ENCODE measurements around the gene ARHGAP25. TPM values are rescaled to one million over a fixed set of nuclear protein-coding genes. Genes with fewer than 3 reads are reported as not detected.
"Not testable (repeated sequence)": the region's sequence is repeated elsewhere in the genome, so short reads cannot be mapped to it uniquely, and the experiment has no call there.

ARHGAP25 gene
- polyA plus RNA-seq, 1 donor, result 2.6 TPM

DNA sequence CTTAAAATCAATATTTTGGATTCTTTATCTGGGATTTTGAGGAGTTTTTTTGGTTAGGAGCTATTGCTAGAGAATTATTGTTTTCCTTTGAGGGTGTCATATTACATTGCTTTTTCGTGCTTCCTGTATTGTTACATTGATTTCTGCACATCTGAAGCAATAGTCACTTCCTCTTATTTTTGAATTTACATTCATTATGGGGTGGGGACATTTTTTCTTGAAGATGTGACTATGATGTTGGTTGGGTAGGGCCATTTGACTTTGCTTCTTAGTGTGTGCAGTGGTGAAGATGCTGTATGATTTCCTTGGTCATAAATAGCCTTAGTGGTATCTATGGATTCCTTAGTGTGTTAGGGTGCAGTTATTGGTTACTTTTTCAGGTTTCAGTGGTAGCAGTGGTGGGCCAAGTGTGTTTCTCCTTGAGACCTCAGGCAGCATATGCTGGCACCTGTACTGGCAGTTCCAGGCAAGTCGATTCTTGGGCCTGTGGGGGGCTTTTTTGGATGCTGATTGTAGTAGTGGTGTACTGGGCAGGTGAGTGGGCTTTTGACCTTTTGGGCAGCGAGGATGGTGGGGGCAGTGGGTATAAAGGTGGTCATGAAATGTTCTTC lies 61.8 kb downstream of the ARHGAP25 start:
- DNase-seq (ENCODE audit: low read depth), result no peak

DNA sequence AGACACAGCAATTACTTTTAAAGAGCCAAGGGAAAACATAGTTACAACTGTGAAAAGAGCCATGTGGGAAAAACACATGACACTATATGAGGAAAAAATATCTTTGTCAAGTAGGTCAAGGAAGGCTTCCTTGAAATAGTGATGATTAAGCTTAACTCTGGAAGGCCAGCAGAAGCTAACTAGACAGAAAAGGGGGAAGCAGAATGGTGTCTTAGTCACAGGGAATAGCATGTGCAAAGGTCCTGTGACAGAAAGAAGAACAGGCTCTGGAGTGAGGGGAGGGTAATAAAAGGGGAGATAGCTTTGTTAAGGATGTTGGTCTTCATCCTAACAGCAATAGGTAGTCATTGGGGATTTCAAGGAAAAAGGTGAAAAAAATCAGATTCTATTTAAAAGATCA lies 64.0 kb downstream of the ARHGAP25 start:
- no peak for DNase-seq (ENCODE audit: low read depth)

DNA sequence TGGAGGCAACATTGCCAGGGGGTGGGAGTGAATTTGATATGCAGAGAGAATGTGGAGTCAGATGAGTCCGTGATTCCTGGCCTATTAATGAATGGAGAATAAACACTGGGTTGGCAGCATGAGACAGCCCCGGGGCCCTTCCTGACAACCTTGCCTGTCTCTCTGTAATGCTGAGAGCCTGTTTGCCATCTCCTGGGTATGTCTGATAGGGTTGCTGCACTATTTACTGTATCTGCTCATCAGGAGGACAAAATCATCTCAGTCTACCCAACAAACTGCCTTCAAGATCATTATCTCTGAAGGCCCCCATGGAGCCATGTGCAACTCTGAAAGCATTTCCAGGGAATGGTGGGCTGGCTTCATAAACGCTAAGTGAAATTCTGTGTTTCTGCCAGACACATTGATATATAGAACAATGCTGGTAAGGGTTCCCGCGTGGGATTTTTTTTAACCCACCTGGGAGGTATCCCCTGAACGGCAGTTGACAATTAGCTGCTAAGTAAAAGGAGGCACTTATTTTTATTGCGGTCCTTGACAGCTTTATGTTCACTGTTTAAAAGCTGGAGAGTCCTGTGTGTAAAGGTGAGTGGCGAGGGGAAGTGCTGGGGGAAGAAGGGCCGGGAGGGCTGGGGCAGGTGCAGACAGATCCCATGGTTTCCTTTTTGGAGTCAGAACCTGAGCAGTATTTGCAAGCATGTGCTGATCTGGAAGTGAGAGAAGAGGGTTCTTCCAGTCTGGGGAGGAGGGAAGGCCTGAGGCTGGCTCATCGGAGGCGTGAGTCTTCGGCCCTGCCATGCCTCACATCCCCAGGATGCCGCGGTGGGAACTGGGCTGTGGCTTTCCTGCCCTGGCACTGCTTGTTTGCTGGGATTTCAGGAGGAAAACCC lies 64.8 kb downstream of the ARHGAP25 start:
- no peak for DNase-seq (ENCODE audit: low read depth)

DNA sequence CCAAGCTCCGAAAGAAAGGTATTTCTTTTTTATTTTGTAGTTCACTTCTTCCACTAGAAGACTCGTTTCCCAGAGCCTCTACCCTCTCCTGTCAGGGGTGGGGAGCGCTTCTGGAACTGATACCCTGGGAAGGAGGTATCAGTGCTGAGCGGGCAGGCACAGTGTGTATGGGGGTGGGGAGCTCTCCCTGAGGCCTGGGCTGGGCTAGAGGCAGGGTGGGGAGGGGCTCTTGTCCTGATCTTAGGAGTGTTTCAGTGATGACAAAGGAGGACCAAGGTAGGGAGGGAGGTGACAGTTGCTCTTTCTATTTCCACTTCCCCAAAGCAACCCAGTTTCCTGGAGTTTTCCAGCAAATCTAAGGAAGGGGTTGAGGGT lies 65.4 kb downstream of the ARHGAP25 start:
- DNase-seq (ENCODE audit: low read depth), result no peak

DNA sequence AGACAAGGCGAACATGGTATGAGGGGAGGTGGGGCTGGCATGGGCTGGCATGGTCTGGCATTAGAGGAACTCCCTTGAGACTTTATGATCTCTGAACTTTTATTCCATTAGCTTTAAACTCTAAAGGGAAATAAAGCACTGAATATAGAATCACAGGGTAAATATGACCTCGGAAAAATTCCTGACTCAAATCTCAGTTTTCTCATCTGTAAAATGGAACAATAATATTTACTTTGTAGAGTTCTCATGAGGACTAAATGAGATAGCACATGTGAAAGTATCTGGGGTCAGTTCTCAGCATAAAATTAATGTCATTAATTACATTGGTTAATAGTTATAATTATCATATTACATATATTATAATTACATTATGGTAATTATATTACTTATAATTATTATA lies 65.9 kb downstream of the ARHGAP25 start:
- DNase-seq (ENCODE audit: low read depth), result no peak

DNA sequence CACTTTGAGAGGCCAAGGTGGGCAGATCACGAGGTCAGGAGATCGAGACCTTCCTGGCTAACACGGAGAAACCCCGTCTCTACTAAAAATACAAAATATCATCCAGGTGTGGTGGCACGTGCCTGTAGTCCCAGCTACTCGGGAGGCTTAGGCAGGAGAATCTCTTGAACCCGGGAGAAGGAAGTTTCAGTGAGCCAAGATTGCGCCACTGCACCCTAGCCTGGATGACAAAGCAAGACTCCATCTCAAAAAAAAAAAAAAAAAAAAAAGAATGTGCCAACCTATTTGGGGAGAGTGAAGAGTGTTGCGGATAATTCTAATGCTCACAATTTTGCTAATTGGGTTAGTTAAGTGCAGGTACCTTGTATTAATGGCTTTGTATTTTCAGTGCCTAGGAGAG lies 67.5 kb downstream of the ARHGAP25 start:
- not testable (repeated sequence) for DNase-seq (ENCODE audit: low read depth)

DNA sequence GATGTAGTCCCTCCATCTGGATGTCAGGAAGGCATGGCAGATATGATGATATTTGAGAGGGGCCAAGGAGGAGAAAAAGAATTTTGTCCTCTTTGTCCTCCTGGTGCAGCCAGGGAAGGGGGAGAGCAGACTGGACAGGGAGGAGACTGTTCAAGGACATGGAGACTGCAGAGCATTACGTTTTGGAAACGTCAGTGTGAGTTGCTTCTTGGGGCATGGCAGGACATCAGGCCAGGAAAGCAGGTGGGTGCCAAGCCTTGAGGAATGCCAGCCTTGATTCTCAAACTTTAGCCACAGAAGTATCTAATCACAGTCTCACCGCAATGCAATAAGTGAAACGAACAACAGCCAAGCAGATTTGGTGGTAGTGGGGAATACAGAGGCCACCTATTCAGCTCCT lies 70.4 kb downstream of the ARHGAP25 start:
- no peak for DNase-seq (ENCODE audit: low read depth)

DNA sequence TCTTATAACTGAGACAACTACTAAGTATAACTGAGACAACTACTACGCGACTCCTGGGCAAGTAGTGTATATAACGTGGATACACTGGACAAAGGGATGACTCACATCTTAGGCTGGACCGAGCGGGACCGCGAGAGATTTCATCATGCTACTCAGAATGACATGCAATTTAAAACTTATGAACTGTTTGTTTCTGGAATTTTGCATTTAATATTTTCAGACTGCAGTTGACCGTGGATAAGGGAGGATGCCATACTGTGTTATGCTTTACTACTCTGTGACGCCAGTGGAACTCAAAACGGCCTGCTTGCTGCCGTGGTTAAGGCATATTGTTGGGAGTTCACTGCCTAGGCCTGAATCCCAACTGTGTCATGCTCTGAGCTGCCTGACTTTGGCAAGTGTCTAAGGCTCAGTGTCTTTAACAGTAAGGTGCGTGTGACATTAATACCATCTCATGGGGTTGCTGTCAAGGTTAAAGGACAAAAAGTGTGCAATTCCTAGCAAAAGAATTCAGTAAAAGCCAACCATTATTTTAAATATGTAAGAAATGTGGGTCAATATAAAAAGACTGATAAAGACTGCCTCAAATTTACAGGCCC lies 72.0 kb downstream of the ARHGAP25 start:
- DNase-seq (ENCODE audit: low read depth), result no peak

DNA sequence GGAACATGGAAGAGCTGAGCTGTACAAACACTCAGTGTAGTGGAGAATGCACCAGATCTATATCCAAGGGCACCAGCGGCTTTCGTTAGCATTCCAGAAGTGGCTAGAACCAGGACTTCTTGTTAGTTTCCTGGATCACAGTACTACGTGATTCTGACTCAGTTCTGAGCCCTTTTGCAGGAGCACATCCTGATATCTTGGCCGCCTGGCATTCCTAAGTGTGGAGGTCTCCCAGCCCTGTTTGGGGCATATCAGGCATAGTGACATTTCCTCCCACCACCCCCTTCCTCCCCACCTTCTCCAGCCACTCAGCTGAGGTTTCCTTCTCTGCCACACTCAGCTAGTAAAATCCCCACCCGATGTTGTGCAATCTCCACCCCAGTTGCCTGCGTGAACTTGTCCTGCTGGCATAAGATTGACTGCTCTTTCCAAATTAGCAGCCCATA lies 73.2 kb downstream of the ARHGAP25 start:
- no peak for DNase-seq (ENCODE audit: low read depth)

DNA sequence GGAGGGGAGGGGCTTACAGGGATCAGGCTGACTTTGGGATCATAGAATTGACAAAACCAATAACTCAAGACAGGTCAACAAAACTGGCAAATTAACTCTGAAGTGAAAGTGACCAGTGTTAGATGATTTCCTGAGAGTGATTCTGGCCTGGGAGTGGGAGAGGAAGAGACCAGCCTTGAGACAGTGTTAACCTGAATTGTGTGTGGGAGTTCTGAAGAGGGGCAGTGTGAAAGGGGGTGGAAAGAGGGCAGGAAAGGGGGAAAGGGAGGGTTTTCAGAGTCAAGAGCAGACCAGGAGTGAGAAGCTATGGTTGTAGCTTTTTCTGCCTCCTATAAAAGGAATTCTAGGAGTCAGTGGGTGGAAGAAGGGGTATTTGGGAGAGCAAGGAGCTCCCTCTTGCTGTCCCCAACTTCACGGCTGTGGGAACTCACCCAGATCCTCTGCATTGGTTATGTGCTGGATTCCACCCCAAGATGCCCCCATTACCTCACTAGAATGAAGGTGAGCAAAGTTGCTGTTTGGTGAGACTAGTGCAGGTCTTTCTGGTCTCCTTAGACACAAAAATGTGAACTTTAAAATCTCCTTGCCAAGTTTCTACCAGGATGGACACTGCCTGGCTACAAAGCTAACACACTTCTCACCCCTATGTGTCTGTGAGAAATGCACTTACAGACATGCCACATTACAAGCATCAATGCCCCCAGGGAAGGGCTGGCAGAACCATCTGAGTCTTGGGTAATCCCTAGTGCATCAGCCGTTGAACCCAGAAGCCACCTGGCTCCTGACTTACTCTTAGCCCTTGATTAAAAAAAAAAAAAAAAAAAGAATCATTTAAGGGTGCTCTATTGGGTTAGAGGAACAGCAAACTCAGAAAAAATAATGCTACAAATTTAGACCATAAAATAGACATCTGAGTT lies 75.0 kb downstream of the ARHGAP25 start:
- no peak for DNase-seq (ENCODE audit: low read depth)

DNA sequence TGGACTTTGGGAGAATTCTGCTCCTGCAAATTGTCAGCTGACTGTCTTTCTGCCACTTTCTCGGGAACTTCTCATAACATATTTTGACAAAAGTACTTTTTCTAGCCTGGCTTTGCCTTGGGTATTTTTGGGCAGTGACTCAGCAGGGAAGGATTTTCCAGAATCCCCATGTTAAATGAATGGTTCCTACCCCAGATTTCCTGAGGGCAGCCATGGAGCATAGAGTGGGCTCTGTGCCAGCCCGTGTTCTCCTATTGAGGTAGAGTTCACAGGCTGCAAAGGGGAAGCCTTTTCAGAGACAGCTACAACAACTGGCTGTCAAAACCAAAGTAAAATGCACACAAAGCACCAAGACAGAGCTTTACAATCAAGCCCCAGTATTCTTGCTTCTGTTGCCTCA lies 76.8 kb downstream of the ARHGAP25 start:
- no peak for DNase-seq (ENCODE audit: low read depth)

DNA sequence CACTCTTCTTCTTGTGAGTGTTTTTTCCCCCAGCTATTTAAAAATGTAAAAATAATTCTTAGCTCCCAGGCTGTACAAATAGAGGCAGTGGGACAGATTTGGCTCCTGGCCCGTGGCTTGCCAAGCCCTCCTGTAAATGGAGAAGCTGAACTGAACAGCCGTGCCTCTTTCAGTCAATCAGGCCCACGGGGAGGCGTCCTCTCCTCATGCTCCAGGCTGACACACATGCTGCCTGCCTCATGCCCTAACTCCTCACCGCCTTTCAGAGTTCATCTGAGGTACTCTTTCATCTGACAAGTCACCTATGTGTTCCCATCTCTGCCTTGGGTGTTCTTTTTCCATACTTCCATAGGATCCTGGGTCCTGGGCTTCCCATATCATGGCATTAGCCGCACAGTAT lies 77.6 kb downstream of the ARHGAP25 start:
- DNase-seq (ENCODE audit: low read depth), result no peak

DNA sequence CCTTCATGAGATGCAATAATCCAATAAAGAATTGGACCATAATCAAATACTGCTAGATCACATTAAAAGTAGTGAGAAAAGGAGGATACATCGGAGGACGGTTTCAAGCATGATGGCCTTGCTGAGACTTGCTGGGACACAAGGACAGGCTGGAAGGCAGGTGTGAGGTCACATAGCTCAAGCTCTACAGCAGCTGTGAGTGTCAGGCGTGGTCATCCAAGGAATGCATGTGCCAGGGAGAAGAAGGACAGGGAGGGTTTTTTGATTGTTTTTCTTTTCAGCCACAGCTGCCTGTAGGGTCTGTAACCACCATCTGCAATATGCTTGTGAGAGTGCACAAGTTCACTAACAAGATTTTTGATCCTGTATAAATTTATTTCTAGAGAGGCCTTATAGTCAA lies 79.0 kb downstream of the ARHGAP25 start:
- no peak for DNase-seq (ENCODE audit: low read depth)

DNA sequence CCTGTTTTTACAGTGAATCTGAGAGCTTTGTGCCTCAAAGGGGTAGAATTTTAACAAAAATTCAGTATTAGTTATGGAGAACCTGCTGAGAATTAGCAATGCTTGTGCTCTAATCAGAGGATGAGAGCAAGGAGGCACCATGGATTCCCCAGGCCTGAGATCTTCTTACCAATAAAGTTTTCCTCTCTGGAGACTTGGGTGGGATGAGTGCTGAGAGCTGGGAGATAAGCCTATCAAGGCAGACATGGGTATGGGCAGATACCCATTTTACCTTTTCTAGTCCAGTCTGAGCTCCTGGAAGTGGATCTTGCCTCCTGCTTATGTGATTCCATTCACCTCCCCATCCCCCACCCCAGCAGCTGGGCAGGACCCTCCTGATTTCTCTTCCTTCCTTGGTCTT lies 82.7 kb downstream of the ARHGAP25 start:
- DNase-seq (ENCODE audit: low read depth), result no peak

DNA sequence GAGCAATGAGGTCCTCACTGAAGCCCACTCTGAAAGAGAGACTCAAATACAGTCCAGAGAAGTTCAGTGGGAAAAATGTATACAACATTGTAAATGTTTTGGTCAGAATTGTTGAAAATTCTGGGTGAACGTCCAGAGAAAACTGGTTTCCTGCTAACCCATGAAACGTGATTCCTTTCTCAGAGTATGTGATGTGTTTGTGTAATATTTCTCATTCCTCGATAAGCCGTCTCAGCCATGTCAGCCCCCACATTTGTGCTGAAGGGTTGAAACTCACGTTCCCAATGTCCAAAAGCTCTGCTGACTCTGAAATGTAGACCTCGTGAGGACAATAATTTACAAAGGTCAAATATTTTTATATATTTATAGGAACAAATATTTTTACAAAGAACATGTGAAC lies 84.9 kb downstream of the ARHGAP25 start:
- no peak for DNase-seq (ENCODE audit: low read depth)

DNA sequence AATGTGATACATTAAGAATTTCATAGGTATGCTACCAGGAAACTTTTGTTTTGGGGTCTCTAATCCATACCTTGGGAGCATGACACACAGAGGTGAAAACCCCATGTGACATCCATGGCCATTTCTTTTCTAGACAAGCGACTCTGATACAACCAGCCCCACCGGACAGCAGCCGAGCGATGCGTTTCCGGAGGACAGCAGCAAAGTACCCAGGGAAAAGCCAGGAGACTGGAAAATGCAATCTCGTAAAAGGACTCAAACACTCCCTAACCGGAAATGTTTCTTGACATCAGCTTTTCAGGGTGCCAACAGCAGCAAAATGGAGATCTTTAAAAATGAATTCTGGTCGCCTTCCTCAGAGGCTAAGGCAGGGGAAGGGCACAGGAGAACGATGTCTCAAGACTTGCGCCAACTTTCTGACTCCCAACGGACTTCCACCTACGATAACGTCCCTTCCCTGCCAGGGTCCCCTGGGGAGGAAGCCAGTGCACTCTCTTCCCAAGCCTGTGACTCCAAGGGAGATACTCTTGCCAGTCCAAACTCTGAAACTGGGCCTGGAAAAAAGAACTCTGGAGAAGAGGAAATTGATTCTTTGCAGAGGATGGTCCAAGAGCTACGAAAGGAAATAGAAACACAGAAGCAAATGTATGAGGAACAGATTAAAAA lies 87.7 kb downstream of the ARHGAP25 start:
- no peak for DNase-seq (ENCODE audit: low read depth)

DNA sequence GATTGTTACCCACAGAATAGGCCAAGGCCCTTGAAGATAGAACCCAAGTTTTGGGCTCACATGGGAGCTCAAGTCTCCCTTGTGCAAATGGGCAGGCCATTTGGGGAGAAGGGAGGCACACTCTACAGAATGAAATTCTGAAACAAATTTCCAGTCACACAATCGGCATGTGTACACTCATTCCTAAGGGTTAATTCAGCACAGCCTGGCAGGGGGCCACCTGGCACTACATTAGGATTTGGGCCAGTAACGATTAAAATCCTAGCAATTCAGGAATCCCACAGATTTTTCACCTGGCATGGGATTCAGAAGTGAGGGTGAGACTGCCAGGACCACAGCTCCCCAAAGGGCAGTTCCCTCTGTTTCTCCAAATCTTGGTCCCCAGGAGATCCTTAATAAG lies 90.2 kb downstream of the ARHGAP25 start:
- no peak for DNase-seq (ENCODE audit: low read depth)

DNA sequence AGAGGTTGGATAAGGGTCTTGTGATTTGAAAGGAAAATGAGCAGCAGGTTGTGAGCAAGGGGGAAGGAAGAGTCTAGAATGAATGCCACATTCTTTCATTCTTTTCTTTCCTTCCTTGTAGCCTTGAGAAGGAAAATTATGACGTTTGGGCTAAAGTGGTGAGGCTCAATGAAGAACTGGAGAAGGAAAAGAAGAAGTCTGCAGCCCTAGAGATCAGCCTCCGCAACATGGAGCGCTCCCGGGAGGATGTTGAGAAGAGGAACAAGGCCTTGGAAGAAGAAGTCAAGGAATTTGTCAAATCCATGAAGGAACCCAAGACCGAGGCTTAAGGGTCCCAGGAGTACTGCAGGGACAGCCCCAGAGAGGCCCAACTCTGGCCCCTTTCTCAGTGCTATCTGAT lies 91.3 kb downstream of the ARHGAP25 start:
- DNase-seq (ENCODE audit: low read depth), result no peak

DNA sequence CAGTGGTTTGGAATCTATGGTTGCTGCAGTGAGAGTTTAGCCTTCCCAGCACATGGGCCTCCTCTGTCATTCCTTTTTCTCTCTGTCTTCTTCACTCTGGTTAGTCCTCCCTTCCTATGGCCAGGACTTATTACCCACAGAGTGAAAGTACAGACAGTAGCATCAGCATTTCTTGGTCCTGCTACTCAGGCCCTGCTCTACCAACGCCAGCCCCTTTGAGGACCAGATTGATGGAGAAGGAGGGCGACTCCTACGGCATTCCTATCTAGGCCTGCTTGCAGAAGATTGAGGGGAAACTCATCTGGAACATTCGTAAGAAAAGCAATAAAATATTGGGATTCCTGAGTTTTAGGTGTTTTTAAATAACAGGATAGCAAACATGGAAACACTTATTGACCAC lies 93.1 kb downstream of the ARHGAP25 start:
- DNase-seq (ENCODE audit: low read depth), result no peak

DNA sequence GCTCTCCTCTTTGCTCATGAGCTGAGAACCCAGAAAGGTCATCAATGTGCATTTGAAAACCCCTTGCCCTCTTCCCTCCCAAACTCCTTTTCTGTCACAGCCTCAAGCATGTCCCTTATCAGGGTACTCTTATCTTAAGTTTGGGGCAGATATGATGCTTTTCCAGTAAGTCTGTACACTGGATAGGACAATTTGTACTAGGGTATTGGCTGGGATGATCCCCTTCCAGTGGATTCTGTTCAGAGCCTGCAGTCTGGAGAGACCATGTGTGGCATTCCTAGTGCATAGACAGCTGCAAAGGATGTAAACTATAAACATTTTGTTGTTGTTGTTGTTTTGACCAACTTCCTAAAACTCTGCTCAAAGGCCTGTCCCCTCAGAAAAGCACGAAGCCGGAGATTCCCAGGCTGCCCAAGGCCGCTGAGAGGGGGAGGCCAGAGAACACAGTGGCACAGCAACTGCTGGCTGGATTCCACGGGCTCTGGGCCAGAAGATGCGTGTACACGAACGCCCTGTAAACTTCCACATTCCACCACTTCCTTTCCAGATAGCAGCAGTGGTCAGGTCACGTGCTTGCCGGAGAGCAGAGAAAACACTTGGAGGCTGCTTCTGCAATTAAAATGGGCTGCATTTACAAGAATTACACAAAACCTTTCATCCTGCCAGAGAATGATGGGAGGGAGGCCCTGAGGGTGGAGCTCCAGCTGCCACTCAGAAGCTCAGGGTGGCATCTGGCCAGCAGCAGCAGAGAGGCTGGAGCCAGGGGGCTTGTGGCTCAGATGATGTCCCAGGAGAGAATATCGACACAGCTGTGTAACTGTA lies 94.5 kb downstream of the ARHGAP25 start:
- DNase-seq (ENCODE audit: low read depth), result peak; percentile 68
